NCI-H526 (cell line): ENCODE results near the gene ESCO1.
"Not testable (repeated sequence)": the region's sequence is repeated elsewhere in the genome, so short reads cannot be mapped to it uniquely, and the experiment has no call there.

Source experiments
- DNase-seq, 2 experiments: peaks; one replicate each; lab custom pipeline; 2025; lab: John Stamatoyannopoulos, UW

The ESCO1 gene

DNA sequence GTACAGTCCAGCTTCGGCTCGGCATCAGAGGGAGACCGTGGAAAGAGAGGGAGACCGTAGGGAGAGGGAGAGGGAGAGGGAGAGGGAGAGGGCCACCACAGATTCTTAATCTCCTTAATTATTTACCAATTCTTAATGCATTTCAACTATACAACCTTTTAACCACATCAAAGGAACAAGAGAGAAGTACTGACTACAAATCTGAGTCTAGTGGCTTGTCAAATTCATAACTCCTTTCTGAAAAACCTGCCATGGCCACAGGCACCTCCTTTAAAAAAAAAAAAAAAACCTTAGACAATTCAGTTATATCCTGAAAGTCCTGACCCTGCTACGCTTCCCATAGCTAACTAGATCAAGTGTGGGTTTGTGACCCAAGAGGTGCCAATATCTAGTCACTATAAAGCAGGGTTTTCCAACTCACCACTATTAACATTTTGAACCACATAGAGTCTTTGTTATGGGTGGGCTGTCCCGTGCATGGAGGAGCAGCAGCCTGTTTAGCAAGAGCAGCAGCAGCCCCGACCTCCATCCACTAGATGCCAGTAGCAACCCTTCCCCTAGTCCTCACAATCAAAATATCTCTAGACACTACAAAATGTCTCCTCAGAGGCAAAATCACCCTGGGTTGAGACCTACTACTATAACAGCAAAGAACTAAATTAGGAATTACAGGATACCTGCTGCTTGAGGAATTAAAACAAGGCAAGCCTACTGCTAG, 6.8 kb downstream of the ESCO1 start:
- no peak for DNase-seq

DNA sequence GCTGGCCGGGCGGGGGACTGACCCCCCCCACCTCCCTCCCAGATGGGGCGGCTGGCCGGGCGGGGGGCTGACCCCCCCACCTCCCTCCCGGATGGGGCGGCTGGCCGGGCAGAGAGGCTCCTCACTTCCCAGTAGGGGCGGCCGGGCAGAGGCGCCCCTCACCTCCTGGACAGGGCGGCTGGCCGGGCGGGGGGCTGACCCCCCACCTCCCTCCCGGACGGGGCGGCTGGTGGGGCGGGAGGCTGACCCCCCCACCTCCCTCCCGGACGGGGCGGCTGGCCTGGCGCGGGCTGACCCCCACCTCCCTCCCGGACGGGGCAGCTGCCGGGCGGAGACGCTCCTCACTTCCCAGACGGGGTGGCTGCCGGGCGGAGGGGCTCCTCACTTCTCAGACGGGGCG, 8.1 kb downstream of the ESCO1 start:
- not testable (repeated sequence) for DNase-seq

- DNase-seq = no peak
Measured at GRCh38 chr18:21584391-21584790, 16.1 kb downstream of the ESCO1 start.

DNA sequence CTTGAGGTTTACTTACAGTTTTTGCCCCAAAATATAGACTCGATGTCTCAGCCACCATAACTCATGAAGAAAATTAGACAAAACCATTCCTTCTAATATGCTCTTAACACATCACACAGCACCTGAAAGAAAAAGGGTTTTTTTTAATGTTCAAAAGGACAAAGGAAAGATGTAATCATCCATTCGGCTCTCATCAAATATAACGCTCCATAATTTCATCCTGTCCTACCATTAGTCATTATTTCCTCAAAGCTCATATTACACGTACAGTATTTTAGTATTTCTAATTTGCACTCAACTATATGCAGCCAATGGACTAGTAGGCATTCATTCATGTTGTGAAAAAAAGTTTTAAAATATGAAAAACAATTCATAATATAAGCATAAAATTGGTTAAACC, 24.8 kb downstream of the ESCO1 start:
- DNase-seq = no peak

DNA sequence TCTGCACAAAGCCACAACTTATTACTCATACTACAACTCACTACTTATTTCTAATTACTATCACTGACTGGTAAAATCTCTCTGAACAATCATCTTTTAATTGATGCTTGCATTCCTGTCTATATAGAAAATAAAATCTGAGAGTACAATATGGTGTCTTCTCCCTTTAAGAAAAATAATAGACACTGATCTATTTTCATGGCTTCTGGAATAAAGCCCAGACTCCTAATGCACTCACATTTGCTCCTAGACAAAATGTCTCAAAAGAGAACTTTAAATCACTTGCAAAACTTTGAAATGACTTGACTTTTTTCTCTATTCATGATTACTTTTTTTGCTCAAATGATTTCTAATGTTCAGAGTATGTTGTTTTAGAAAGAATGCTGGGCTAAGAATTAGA, 28.7 kb downstream of the ESCO1 start:
- no peak for DNase-seq

DNA sequence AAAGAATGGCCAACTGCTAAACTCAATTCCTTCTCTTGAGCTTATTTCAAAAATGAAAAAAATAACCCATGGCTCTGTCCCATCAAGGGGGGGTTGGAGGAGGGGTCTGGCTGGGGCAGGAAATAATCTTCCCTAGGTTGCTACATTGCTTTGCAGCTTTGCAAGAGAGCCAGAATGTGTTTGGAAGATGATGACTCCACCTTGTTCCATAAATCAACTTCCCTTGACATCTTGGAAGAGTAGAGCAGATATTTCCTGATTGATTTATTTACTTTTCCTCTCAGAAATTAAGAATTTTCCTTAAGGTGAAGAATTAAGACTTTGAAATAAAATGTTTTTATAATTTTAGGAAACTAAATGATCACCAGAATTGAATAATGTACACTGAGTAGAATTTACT, 41.3 kb downstream of the ESCO1 start:
- DNase-seq = no peak

DNA sequence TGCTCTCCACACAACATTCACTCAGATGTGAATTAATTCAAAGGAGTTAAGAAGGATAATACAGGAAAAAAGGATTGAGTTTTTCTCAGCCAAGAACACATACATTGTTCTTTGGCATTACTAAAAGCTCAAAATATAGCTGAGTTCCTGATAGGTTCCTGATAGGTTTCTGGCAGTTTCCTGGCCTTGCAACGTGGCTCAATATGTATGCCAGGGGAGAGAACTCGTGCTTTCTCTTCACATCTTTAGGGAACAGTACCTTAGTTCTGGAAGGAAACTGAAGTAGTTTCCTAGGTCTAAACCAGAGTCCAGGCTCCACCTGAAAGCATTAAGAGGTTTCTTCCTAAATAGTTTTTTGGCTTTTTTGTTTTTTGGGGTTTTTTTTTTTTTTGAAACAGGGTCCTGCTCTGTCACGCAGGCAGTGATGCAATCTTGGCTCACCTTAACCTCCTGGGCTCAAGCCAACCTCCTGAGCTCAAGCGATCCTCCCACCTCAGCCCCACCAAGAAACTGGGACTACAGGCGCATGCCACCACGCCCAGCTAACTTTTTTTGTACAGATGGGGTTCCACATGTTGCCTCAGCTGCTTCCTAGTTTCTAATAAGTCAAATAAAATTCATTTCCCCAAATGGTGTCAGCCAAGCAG, 42.8 kb downstream of the ESCO1 start:
- no peak for DNase-seq

DNA sequence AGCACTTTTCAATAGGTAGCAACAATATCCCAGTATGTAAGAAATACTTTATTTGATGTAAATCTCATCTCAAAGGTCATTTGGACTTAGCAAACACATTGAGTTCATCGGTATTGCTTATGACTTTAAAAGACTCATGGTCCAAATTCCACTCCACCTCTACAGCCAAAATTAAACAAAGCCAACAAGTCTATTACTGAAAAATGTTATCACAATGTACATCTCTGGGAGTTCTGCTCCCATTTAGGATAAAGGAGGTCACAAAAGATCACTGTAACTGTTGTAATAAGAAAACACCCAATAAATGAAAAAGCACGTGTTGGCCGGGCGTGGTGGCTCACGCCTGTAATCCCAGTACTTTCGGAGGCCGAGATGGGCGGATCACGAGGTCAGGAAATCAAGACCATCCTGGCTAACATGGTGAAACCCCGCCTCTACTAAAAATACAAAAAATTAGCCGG, 50.0 kb downstream of the ESCO1 start:
- DNase-seq = no peak

DNA sequence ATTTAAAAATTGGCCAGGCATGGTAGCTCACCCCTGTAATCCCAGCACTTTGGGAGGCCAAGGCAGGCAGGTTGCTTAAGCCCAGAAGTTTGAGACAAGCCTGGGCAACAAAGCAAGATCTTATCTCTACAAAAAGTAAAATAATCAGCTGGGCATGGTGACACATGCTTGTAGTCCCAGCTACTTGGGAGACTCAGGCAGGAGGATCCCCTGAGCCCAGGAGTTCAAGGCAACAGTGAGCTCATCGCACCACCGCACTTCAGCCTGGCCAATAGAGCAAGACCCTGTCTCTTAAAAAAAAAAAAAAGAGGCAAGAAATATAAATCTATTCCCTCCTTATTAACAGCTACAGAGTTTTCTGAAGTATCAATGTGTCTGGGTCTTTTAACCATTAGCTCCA, 51.9 kb downstream of the ESCO1 start:
- DNase-seq = no peak

DNA sequence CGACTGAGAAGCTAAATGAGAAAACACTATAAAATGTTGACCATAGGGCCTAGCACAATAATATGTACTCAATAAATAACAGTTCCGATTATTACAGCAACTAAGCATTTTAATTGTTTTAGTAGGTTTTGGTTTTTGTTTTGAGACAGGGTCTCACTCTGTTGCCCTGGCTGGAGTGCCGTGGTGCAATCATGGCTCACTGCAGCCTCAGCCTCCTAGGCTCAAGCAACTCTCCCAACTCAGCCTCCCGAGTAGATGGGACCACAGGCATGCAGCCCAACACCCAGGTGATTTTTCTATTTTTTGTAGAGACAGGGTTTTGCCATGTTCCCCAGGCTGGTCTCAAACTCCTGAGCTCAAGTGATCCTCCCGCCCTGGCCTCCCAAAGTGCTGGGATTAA, 54.1 kb downstream of the ESCO1 start:
- DNase-seq = no peak

- no peak for DNase-seq
Measured at GRCh38 chr18:21538230-21538629, 62.3 kb downstream of the ESCO1 start.

DNA sequence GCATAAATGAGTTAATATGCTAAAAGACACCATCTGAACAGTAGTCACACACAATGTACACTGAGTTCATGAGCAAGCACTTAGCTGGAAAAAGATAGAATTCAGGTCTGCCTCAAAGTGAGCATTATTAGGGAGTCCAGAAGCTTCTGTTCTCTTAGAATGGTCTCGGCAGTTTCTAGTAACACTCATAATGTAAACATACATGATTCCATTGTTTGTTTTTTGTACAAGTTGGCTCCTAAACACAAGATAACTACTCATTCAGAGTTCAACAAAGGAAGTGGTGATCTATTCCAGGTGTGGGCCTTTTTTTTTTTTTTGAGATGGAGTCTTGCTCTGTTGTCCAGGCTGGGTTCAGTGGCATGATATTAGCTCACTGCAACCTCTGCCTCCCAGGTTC, 66.2 kb downstream of the ESCO1 start:
- DNase-seq = no peak

DNA sequence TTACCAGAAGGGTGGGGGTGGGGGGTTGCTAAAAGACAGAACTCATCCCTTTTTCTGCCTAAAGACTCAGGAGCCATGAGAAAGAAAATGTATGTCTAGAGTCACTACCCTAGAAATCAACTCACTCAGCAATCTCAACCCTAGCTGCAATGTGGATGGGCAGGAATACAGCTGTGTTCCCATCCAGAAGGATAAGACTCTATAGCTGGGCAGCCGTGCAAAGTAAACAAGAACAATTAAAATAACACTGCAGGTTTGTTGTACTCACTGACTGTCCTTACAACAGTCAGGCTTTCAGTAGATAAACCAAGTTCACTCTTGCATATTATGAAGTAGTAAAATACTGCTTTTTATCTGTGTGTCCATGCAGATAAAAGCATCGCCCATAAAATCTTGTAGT, 74.0 kb downstream of the ESCO1 start:
- DNase-seq = no peak

DNA sequence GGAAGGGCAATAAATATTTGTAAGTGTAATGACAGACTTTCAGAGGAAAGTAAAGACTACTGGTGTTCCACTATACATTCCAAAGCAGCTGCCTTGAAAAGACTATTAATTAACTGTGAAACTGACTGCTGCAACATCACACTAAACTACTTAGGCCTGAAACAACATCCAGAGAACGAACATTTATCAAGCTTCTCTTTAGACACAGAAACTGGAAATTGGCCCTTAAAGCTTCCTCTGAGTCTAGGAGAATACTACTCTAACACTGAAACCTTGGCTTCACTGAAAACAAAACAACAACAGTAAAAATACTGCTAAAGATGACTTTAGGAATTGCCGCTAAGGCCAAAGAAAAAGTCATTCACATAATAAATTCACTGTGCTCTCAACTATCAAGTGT, 74.6 kb downstream of the ESCO1 start:
- DNase-seq = no peak

DNA sequence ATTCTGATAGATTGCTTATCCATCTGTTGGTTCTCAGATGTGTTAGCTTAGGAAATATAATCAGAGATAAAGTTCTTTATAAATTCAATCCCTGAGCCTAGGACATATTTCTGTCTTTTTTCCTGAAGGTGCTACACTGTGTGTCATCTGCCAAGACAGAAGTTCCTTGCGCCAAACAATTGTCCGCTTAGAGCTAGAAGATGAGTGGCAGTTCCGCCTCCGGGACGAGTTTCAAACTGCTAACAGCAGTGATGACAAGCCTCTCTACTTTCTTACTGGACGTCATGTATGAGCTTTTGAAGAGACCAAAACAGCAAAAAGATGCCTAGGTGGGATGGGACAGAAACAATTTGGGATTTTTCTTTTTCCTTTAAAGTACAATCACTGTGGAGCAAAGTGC, 78.0 kb downstream of the ESCO1 start:
- DNase-seq = no peak

DNA sequence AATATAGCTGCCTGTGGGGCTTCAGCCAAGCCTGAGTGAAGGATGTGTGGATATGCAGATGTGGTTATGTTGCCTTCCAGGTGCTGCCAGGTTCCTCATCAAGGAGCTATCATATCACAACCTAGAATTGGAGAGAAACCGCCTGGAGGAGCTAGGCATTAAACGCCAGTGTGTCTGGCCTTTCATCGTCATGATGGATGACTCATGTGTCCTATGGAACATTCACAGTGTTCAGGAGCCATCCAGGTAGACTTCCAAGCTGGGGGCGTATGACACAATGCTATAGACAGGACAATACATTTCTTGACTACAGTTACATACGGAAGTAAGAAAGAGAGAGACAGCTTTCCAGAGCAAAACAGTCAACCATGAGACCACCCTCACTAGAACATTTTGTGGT, 86.8 kb downstream of the ESCO1 start:
- DNase-seq = no peak

- DNase-seq = no peak
Measured at GRCh38 chr18:21513292-21513691, 87.2 kb downstream of the ESCO1 start.

DNA sequence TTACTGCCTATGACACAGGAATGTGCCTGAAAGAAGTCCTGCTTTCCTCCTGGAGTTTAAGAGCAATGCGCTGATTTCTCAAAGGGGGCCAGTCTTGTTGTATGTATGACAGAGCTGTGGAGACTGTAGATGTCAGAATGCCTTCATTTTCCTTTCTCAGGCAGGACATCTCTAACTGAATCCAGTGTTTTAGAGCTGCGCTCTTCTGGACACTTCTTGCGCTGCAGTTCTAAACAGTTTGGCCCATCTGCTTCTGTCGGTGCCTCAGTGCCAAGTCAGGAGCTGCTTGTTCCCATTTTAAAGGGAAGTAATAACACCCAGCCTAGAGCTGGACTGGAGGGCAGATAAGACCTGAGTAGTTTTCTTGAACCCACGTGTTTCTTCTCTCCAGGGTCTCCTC, 91.4 kb downstream of the ESCO1 start:
- DNase-seq = no peak

- DNase-seq = no peak
Measured at GRCh38 chr18:21507913-21508701, 92.4 kb downstream of the ESCO1 start.

GRCh38 chr18:21502661-21503060, 97.8 kb downstream of the ESCO1 start:
- DNase-seq = no peak

DNA sequence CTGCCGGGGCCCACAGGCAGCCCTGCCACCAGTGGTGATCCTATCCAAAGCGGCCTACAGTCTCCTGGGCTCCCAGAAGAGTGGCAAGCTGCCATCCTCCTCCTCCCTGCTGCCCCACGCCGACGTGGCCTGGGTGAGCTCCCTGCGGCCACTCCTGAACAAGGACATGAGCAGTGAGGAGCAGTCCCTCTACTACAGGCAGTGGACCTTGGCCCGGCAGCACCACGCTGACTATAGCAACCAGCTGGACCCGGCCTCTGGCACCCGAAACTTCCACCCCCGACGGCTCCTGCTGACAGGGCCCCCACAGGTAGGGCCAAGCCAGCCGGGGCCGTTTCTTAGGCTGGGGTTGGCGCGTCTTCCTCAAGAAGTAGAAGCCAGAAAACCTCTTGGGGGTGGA, 100.5 kb downstream of the ESCO1 start:
- no peak for DNase-seq

- DNase-seq = no peak
Measured at GRCh38 chr18:21496277-21496835, 104.1 kb downstream of the ESCO1 start.

- DNase-seq = no peak
Measured at GRCh38 chr18:21490748-21491147, 109.8 kb downstream of the ESCO1 start.
